Ascending aorta (tissue), 2 donors: Measurements from ENCODE around the gene LYRM4. TPM values are rescaled to one million over a fixed set of nuclear protein-coding genes. Genes with fewer than 3 reads are reported as not detected.
"Not testable (repeated sequence)": the region's sequence is repeated elsewhere in the genome, so short reads cannot be mapped to it uniquely, and the experiment has no call there.

Source experiments
- DNase-seq, 2 donors: peaks; one replicate each; pipeline ENCODE4 v3.0.0-alpha.2; 2019; ENCODE audit warnings: low spot score in 2 of 2
- H3K27ac ChIP-seq, 2 donors: fragments of 200-600 bp; sonication (generic); one replicate each; pipeline ENCODE4 v1.5.1; 2016 to 2017; ENCODE audit warnings: mild to moderate bottlenecking in 1 of 2
- H3K27me3 ChIP-seq: fragments of 200-600 bp; sonication (generic); one replicate; pipeline ENCODE4 v1.5.1; 2017
- H3K36me3 ChIP-seq, 2 donors: fragments of 200-600 bp; sonication (generic); one replicate each; pipeline ENCODE4 v1.5.1; 2016
- H3K4me1 ChIP-seq, 2 donors: fragments of 200-600 bp; sonication (generic); one replicate each; pipeline ENCODE4 v1.5.1; 2016 to 2017; ENCODE audit warnings: mild to moderate bottlenecking in 1 of 2
- H3K4me3 ChIP-seq, 2 donors: fragments of 200-600 bp; sonication (generic); one replicate each; pipeline ENCODE4 v1.5.1; 2016 to 2017; ENCODE audit warnings: mild to moderate bottlenecking in 1 of 2
- H3K9me3 ChIP-seq, 2 donors: fragments of 200-600 bp; sonication (generic); one replicate each; pipeline ENCODE4 v1.5.1; 2016
- CTCF ChIP-seq, 3 experiments: fragments of 200-600 bp in 2 of 3; fragments of 450-650 bp in 1 of 3; sonication (generic) in 2 of 3; IDR thresholded peaks; one replicate each; pipeline ENCODE4 v1.5.1; 2016 to 2019; ENCODE audit warnings: antibody characterized with exemption in 3 of 3, mild to moderate bottlenecking in 1 of 3, moderate library complexity in 1 of 3
- intact Hi-C: fragments of 100-400 bp; cut with DNase I; formaldehyde crosslinking; loops from one replicate; pipeline ENCODE4 v1.15.1; 2023
- total RNA-seq: library from RNA; depleted of rRNA; stranded (reverse); fragments of >200 nt; gene quantifications from one replicate; pipeline ENCODE4 v1.1.0, GENCODE V29; 2016

LYRM4 gene
- total RNA-seq, 1 donor from 2014 or later = 10.5 TPM

- H3K9me3 ChIP-seq = peaks cover 0 to 4% of the 10 kb centered on the region in 2 donors
- DNase-seq = no peak
- no peaks in the 10 kb centered on the region for H3K36me3 ChIP-seq
- H3K27ac ChIP-seq = no peak overlapping the region
- intact Hi-C loops = no loop called here
- no peak overlapping the region for H3K4me3 ChIP-seq
- no peak for TF ChIP-seq CTCF (IDR thresholded peaks at IDR 0.05)
- H3K4me1 ChIP-seq = no peaks in the 10 kb centered on the region
- H3K27me3 ChIP-seq = no peaks in the 10 kb centered on the region
Measured at GRCh38 chr6:5066456-5067093, 194.2 kb downstream of the LYRM4 start.

- H3K27me3 ChIP-seq = no peaks in the 10 kb centered on the region
Measured at GRCh38 chr6:5063617-5064016, 197.1 kb downstream of the LYRM4 start.

GRCh38 chr6:5061152-5061551 lies 199.6 kb downstream of the LYRM4 start:
- H3K4me3 ChIP-seq = no peak overlapping the region
- H3K27ac ChIP-seq = no peak overlapping the region
- H3K27me3 ChIP-seq = no peaks in the 10 kb centered on the region
- TF ChIP-seq CTCF (IDR thresholded peaks at IDR 0.05) = no peak
- no peaks in the 10 kb centered on the region for H3K9me3 ChIP-seq
- H3K4me1 ChIP-seq = no peaks in the 10 kb centered on the region
- no peak for DNase-seq
- no peaks in the 10 kb centered on the region for H3K36me3 ChIP-seq
- intact Hi-C loops = no loop called here

More at GRCh38 chr6:5063617-5064016, 197.1 kb downstream of the LYRM4 start:
- peaks cover 0 to 4% of the 10 kb centered on the region in 2 donors for H3K9me3 ChIP-seq
- TF ChIP-seq CTCF (IDR thresholded peaks at IDR 0.05) = no peak
- no peak overlapping the region for H3K27ac ChIP-seq
- no peaks in the 10 kb centered on the region for H3K36me3 ChIP-seq
- no peaks in the 10 kb centered on the region for H3K4me1 ChIP-seq
- DNase-seq = no peak
- intact Hi-C loops = no loop called here
- H3K4me3 ChIP-seq = no peak overlapping the region

GRCh38 chr6:5060439-5060838 lies 200.3 kb downstream of the LYRM4 start:
- H3K27me3 ChIP-seq, H3K36me3 ChIP-seq, intact Hi-C loops, H3K4me3 ChIP-seq, H3K4me1 ChIP-seq, H3K9me3 ChIP-seq, DNase-seq, H3K27ac ChIP-seq: not testable (repeated sequence)

- Histone ChIP-seq H3K4me3 (no peak overlapping the region), H3K9me3 (no peaks in the 10 kb centered on the region), H3K4me1 (no peaks in the 10 kb centered on the region), H3K27ac (no peak overlapping the region), H3K36me3 (no peaks in the 10 kb centered on the region), H3K27me3 (no peaks in the 10 kb centered on the region)
- TF ChIP-seq CTCF (IDR thresholded peaks at IDR 0.05) = no peak
- no peak for DNase-seq
- intact Hi-C loops = no loop called here
Measured at GRCh38 chr6:5059036-5059896, 201.5 kb downstream of the LYRM4 start.

Other genes starting within 250 kb of the LYRM4 start
- gene PPP1R3G, start 175.6 kb downstream of the LYRM4 start, total RNA-seq = 1.1 TPM
- 17.6 TPM for gene FARS2, start 563 bp upstream of the LYRM4 start, total RNA-seq